ENCODE measurements around the gene MBP.

MBP gene

DNA sequence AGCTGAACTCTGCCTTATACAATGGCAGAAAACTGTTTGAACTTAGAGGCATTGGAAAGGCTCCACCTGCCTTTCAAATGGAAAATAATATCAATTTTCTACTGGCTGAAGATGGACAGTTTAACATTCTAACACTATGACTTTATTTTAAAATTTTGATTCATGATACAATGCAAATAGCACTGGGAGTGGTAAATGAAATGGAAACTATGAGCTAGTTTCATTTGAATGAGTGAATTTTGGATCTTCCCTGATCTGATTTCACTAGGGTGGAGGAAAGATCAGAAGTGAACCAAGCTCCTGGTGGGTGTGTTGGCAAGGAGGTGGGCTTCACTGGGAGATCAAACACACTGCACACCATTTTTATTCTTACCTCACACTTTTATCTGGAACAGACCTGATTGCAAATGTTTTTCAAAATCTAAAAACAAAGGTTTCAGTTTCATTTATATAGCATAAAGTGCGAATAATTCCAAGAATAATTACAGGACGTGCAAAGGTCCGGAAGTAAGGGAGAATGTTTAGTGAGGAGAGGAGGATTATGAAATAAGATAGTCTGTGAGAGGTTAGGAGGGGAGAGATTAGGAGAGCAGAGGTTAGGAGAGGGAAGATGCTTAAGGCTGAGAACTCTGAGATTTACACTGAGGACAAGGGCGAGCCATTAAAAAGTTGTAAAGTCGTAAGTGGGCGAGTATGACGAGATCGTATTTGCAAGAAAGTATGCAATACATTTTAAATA lies 18.6 kb upstream of the MBP start:
- no peak for DNase-seq (ENCODE audit: low spot score)

DNA sequence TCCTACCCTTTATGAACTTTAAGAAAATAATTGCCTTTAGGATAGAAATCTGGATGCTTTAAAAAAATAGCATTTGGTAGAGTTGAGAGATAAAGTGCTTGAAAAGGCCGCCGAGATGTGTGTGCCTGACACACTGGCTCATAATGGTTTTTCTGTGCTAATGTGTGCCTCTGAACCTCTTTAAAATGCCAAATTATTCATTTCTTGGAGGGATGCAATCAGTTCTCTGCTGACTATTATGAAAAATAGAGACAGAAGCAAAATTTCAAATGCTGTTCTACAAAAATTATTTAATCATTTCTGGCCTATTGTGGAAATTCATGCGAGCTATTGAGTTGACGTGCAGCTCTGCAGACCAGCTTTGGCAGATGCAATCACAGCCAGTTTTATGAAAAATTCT lies 18.0 kb upstream of the MBP start:
- no peak for DNase-seq (ENCODE audit: low spot score)

DNA sequence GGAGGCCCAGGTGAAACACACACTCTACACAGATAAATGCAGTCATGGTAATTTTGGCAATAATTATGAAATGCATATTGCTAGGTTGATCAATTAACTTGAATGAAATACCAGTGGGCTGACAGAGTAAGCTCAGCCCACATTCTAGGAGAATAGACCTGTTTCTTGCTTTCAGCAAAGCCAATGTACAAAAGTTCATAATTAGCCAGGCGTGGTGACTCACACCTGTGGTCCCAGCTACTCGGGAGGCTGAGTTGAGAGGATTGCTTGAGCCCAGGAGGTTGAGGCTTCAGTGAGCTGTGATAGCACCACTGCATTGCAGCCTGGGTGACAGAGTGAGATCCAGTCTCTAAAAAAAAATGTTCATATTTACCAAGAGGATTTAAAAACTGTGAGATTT lies 15.7 kb upstream of the MBP start:
- DNase-seq (ENCODE audit: low spot score), result no peak

DNA sequence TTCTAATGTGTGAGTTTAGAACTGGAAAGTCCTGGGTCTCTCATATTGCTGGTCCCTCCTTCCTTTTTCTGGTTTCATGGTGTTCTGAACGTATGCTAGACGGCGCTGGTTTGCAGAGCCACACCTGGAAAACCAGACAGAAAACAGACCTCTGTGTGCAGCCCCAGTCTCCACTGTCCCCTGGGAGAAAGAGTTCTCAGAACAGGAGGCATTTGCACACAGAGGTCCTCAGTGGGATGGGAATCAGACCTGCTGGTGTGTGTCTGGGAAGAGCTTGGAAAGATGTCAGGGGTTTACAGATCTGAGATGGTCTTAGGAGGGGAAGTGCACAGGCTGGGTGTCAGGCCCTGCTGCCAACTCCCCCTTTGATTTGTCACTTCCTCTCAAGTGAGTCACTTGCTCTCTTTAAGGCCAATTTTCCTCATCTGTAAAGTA lies 14.9 kb upstream of the MBP start:
- no peak for DNase-seq (ENCODE audit: low spot score)

DNA sequence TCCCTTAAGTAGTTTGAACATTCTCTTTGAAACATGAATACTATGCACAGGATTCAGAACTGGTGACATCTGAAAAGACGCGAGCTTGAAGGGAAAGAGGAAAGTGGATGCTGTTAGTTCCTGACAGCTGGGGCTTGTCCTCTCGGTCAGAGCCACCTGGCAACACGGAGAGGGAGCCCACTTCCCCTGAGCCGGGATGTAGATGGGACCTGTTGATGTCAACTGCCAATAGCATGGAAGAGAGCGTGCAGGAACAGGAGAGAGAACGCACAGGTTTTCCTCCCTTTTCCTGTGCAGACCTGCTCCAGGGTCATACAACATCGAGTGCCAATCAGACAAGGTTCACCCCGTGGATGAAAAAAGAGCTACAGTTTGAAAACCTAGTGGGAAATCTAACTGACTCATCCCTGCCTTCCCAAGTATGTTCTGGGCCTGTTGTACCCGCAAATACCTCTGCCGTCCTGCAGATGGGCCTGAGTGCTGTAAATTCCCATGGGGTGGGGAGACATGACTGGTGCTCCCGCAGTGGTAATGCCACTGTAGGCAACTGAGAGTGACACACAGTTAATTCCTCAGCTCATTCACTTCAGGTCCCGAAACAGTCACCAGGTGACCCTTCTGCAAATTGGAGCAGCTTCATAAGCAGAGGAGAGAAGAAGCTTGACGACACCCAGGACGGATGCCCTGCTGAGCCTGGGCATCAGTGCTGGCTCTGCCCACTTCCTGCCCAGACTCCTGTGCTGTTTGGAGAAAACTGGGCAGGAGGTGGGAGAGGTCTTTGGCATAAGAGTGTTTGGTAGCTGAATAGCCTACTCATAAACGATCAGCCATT lies 13.9 kb upstream of the MBP start:
- no peak for DNase-seq (ENCODE audit: low spot score)

DNA sequence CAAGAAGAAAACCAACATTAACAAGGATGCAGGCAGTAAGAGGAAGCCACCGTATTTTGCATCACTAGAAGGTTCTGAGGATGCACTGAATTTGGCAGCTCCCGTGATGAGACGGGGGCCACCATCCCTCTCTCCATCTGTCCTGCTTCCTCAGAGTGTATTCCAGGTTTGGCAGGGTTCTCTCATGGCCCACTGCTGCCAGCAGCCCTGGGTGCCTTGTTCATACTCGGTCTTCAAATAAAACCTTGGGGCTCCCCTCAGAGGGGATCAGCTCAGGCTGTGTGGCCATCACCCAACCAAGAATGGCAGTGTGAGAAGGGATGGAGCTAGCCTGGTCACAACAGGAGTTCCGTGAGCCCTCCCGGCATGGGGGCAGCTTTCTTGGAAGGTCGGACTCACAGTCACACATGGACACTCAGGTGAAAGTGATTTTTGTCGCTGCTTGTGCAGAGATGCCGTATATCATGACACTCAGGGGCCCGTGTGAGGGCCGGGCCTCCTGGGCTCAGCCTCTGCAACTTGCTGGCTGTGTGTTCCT lies 12.8 kb upstream of the MBP start:
- no peak for DNase-seq (ENCODE audit: low spot score)

DNA sequence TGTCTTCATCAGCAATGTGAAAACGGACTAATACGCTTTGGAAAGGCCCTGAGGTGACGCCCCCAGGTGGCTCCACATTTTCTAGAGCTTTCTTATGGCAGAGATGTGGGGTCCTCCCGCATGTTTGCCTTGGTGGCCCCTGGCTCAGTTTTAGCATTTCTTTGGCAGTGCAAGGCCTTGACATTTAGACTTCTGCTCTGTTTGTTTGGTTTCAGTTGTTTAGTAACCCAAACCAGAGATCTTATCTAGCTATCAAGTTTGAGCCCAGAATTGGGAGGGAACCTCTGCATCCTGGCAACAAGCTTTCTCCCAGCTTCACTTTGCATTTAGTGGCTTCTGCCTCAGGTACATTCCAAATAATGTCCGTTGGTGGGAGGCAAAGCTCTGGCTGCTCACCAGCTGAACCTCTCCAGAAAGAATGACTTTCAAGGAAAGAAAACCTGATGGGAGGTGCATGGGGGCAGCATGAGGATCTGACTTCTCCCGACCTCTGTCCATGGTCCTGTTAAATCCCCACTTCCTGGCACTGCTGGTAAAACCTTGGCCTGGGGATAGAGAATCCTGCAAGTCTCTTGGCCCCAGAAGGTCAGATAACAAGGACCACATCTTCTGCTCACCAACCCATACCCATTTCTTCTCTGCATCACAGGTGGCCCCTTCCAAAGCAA lies 12.0 kb upstream of the MBP start:
- DNase-seq (ENCODE audit: low spot score), result no peak

DNA sequence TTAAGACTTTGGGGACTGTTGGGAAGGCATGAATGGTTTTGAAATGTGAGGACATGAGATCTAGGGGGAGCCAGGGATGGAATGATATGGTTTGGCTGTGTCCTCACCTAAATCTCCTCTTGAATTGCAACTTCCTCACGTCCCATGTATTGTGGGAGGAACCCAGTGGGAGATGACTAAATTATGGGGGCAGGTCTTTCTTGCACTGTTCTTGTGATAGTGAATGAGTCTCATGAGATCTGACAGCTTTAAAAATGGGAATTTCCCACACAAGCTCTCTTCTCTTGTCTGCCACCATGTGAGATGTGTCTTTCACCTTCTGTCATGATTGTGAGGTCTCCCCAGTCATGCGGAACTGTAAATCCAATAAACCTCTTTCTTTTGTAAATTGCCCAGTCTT lies 11.5 kb upstream of the MBP start:
- no peak for DNase-seq (ENCODE audit: low spot score)

DNA sequence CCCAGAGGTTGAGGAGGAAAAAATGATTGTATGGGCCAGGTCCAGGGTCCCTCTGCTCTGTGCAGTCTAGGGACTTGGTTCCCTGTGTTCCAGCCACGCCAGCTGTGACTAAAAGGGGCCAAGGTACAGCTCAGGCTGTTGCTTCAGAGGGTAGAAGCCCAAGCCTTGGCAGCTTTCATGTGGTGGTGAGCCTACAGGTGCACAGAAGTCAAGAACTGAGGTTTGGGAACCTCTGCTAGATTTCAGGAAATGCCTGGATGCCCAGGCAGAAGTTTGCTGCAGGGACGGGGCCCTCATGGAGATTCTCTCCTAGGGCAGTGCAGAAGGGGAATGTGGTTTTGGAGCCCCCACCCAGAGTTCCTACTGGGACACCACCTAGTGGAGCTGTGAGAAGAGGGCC lies 10.6 kb upstream of the MBP start:
- no peak for DNase-seq (ENCODE audit: low spot score)

DNA sequence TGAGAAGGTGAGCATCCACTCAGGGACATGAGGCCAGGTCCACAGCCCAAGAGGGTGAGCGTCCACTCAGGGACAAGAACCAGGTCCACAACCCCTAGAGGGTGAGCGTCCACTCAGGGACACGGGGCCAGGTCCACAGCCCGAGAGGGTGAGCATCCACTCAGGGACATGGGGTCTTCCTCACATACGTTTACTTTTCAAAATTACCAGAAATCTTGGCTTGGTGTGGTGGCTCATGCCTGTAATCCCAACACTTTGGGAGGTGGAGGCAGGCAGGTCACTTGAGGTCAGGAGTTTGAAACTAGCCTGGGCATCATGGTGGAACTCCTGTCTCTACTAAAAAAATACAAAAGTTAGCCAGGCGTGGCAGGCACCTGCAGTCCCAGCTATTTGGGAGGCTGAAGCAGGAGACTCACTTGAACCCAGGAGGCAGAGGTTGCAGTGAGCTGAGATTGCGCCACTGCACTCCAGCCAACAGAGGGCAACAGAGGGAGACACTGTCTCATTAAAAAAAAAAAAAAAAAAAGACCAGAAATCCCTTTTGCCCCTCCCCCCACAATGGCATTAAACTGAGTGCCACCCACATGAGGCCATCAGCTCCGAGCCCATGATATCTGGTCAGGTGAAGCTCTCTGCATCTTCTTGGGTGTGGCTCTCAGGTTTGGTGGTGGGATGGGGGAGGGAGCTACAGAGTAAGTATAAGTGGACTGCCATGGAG lies 9.0 kb upstream of the MBP start:
- DNase-seq (ENCODE audit: low spot score), result no peak

DNA sequence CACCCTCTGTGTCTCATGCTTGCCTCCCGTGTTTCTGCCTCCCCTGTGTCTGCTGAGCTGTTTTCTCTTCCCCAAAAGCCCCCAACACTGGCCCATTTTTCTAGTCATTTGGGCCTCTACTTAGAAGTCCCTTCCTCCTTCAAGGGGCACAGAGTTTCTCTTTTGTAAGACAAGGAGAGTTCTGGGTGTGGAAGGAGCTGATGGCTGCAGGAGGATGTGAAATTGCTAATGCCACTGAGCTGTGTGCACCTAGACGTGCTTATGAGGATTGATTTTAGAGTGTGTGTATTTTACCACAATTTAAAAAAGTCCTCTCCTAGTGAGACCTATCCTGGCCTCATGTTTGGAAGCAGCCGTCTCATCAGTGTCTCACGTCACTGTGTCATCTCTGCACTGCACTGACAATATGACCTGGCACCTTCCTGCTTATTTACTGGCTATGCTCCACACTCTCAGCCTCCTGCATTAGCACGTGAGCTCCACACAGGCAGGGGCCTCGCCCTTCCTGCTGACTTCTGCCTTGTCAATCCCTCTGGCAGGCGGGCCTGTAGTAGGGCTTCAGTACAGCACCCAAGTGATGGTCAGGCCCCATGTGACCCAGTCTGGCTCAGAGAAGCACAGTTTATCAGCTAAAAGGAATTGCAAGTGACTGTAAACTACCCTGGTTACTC lies 8.0 kb upstream of the MBP start:
- DNase-seq (ENCODE audit: low spot score), result no peak

DNA sequence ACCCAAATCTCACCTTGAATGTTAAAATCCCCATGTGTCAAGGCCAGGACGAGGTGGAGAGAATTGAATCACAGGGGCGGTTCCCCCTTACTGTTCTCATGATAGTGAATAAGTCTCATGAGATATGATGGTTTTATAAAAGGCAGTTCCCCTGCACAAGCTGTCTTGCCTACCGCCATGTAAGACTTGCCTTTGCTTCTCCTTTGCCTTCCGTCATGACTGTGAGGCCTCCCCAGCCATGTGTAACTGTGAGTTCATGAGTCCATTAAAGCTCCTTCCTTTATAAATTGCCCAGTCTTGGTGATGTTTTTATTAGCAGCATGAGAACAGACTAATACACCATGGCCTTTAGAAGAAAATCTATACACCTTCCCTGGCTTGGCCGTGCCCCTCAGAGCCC lies 7.4 kb upstream of the MBP start:
- no peak for DNase-seq (ENCODE audit: low spot score)

DNA sequence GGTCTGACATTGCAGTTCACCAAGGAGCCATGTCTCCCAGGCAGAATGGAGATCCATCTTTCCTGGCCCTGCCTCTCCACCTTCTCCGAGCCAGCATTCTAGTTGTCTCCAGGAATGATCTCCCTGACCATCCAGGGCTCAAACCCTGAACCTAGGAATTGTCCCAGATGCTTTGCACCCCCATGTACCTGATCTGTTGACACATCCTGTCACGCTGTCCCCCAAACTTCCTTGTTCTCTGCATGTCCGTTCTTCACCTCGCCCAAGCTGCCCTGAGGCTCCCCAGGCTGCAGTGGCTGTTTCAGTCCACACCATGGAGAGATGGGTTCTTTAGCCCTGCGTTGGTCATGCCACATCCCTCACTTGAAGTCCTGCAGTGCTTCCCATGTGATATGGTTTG lies 7.0 kb upstream of the MBP start:
- DNase-seq (ENCODE audit: low spot score), result no peak

DNA sequence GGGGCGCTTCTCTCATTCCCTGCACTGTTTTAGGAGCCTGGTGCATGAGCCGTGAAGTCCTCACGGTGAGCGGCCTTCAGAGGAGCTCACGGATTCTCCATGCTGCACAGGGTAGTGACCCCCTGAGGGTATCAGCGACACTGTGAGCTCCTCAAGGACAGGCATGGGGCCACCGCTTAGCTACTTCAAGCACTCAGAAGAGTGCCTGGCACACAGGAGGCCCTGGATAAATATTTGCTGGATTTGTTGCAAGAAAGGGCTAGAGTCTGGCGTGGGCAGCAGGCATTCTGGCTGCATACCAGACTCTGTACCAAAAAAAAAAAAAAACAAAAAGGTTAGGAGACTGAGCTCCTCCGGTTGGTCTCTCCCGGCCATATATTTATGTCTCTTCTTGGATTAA lies 5.7 kb upstream of the MBP start:
- no peak for DNase-seq (ENCODE audit: low spot score)

DNA sequence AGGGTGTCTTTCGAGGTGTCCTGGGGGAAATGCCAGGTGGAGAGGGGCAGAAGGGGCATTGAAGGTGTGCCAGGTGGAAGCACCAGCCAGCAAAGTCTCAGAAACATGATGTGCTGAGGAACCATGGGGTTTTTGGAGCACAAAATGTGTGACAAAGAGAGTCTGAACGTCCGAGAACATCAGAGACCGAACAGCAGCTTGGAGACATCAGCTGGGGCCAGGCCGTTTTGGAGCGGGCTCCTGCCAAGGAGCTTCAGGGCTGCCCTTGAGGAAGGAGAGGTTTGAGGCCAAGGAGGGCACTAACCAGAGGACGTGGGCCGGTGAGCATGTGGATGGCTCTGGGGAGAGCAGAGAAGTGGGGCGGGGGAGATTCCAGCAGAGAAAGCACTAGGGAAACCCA lies 5.3 kb upstream of the MBP start:
- no peak for DNase-seq (ENCODE audit: low spot score)

DNA sequence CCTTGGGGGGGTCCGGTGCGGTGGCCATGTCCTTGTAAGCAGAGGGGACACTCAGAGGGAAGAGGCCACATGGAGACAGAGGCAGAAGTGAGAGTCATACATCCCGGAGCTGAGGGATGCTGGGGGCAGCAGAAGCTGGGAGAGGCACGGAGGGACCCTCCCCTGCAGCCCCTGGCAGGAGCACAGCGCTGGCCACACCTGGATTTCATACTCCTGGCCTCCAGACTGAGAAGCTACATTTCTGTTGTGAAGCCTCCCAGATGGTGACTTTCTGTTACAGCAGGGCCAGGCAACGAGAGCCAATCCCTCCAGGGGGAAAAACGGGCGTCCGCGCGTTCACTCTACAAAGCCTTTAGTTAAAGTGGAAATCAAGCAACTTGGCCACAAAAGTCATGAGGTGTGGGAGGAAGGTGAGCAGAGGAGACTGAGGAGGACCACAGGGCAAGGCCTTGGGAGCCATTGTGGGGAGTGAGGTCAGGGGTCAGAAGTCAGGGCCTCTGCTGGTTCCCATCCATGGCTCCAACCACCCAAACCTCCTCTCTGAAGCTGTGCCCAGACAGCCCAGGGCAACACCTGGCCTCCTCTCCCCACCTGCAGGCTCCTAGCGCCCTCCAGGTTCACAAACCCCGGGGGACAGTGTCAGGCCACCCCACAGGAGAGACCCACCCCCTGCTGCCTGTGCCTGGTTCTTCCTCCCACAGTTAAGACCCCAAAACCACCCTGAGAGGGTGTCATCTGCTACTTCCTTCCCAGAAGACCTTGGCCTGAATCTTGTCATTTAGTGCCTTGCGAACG lies 4.5 kb upstream of the MBP start:
- no peak for DNase-seq (ENCODE audit: low spot score)

DNA sequence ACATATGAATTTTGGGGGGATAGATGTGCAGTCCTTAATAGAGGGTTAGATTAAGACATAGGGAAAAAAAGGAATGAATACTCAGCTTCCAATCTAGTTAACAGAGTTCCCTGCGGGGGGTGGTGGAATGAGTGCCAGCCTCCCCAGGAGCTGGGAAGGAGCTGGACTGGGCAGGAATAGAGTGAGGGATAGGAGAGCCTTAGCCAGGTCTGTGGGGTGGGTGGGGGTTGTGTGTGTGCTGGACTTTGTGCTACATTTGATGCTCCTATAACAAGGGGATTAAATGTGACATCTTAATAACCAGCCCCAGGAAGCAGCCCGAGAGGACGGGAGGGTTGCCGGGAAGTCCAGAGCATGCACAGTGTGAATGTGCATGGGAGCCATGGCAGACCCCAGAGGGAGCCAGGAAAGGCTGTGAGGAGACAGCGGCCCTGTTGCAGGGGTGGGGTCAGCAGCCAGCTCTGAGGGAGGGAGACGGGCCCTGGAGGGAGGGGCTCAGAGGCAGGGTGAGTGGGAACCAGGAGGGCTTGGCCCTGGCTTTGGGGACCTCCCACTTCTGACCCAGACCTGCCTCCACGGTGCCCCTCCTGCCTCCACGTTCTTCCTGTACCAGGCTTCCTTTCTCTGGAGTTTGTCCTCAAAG lies 3.6 kb upstream of the MBP start:
- DNase-seq (ENCODE audit: low spot score), result no peak

DNA sequence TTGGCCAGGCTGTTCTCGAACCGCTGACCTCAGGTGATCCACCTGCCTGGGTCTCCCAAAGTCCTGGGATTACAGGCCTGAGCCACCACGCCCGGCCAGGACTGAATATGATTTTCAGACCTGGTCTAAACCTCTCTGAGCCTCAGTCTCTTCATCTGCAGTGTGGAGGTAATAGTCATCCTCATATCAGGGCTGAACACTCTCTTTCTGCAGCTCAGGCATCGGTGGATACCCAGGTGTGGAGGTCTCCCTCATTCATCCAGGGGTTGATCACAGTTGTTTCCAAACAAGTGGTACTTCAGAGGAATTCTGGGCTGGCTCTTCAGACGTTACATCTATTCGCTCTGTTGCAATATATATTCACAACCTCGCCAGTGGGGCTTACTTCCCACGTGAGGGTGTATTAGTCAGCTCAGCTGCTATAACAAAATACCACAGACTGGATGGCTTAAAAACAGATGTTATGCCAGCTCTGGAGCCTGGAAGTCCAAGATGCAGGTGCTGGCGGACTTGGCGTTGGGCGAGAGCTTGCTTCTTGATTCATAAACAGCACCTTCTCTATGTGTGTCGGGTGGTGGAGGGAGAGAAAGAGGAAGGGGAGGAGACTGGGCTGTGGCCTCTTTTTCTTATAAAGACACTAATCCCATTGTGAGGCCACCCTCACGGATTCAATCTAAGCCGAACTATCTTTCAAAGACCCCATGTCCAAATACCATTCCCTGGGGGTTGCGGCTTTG lies 2.9 kb upstream of the MBP start:
- DNase-seq (ENCODE audit: low spot score), result no peak

DNA sequence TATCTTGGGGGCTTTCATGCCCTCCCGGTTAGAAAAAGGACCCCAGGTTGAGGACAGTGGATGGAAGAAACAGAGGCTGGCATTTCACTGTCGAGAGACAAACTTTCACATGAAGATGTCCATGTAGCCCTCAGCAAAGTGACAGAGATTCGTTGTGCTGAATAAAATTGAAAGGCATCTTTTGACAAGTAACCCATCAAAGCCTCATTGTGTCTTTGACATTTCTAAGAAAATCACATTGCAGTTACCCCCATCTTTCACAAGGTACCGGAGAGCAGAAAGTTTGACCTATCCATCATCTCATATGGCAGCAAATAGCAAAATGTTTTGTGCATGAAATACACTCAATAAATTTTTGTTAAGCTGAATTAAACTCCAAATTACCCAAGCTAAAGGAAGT lies 2.0 kb upstream of the MBP start:
- no peak for DNase-seq (ENCODE audit: low spot score)
